HEK293 (cell line): Measurements from ENCODE around the gene RPS6KA2.

ENCODE experiments used
- KLF1 ChIP-seq: fragments of 450-650 bp; formaldehyde crosslinking; IDR thresholded peaks from 2 replicates; pipeline ENCODE4 v1.5.1; 2016; ENCODE audit warnings: missing biosample characterization, missing genetic modification characterization
- TF ChIP-seq, protein P1 (sequence below): fragments of 450-650 bp; formaldehyde crosslinking; IDR thresholded peaks from 2 replicates; pipeline ENCODE4 v1.5.1; 2016; ENCODE audit warnings: missing biosample characterization, missing genetic modification characterization
- TF ChIP-seq, protein P2 (sequence below): fragments of 450-650 bp; formaldehyde crosslinking; IDR thresholded peaks from 2 replicates; pipeline ENCODE4 v1.5.1; 2016; ENCODE audit warnings: missing biosample characterization, missing genetic modification characterization
- TF ChIP-seq, protein P3 (sequence below): sonication (generic); formaldehyde crosslinking; IDR thresholded peaks from 2 replicates; pipeline ENCODE4 v1.8.1; 2022; ENCODE audit warnings: mild to moderate bottlenecking, moderate library complexity, missing genetic modification reagents

DNA sequence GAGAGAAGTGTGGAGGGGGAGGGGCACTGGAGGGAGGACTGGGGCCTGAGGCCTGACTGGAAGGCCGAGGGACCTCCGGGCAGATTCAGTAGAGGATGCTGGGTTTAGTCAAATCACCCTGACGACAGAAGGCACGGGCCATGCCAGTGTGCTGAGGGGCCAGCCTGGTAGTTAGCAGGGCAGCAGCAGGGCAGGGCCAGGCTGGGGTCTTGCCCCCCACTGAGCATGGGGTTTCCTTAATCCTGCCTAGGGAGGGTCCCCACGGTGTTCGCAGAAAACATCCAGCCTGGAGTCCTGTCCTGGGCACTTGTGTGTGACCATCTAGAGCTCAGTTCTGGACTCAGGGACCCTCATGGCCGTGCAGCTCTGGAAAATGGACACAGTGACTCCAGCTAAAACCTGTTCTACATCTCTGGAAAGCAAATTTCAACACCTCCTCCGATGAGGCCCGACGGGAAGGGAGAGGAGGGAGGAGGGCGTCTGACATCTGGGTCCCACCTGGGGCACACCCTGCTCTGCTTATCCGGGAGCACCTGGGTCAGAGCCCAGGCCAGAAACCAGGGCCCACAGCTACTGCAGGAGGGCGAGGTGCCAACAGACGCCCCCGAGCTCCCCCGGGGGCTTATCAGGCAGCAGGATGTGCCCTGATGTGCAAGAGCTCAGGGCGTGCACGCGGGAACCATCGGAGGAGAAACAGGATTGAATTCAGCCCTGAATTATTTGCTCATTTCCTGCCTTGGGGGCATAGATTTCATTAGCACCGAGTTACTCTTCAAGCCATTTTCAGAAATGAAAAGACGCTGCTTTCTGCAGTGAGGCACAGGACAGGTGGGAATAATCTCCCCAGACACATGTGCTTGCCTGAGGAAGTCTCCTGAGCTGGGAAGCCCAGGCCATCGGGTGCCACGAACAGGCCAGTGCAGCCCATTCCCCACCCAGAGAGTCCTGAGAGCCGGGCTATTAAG is 166.3 kb downstream of the RPS6KA2 start:
- TF ChIP-seq, protein P1, sequence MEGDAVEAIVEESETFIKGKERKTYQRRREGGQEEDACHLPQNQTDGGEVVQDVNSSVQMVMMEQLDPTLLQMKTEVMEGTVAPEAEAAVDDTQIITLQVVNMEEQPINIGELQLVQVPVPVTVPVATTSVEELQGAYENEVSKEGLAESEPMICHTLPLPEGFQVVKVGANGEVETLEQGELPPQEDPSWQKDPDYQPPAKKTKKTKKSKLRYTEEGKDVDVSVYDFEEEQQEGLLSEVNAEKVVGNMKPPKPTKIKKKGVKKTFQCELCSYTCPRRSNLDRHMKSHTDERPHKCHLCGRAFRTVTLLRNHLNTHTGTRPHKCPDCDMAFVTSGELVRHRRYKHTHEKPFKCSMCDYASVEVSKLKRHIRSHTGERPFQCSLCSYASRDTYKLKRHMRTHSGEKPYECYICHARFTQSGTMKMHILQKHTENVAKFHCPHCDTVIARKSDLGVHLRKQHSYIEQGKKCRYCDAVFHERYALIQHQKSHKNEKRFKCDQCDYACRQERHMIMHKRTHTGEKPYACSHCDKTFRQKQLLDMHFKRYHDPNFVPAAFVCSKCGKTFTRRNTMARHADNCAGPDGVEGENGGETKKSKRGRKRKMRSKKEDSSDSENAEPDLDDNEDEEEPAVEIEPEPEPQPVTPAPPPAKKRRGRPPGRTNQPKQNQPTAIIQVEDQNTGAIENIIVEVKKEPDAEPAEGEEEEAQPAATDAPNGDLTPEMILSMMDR (tag by site-specific recombination), result no peak
- TF ChIP-seq, protein P2, sequence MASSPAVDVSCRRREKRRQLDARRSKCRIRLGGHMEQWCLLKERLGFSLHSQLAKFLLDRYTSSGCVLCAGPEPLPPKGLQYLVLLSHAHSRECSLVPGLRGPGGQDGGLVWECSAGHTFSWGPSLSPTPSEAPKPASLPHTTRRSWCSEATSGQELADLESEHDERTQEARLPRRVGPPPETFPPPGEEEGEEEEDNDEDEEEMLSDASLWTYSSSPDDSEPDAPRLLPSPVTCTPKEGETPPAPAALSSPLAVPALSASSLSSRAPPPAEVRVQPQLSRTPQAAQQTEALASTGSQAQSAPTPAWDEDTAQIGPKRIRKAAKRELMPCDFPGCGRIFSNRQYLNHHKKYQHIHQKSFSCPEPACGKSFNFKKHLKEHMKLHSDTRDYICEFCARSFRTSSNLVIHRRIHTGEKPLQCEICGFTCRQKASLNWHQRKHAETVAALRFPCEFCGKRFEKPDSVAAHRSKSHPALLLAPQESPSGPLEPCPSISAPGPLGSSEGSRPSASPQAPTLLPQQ (tag by site-specific recombination), result no peak
- TF ChIP-seq, protein P3, sequence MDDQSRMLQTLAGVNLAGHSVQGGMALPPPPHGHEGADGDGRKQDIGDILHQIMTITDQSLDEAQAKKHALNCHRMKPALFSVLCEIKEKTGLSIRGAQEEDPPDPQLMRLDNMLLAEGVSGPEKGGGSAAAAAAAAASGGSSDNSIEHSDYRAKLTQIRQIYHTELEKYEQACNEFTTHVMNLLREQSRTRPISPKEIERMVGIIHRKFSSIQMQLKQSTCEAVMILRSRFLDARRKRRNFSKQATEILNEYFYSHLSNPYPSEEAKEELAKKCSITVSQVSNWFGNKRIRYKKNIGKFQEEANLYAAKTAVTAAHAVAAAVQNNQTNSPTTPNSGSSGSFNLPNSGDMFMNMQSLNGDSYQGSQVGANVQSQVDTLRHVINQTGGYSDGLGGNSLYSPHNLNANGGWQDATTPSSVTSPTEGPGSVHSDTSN, result no peak
- TF ChIP-seq KLF1 (tag by site-specific recombination), result no peak
